Measurements from ENCODE around the gene PAPPA. TPM values are rescaled to one million over a fixed set of nuclear protein-coding genes. Genes with fewer than 3 reads are reported as not detected.

Gene PAPPA
- total RNA-seq, 1 donor from 2014 or later, result 219 TPM

DNA sequence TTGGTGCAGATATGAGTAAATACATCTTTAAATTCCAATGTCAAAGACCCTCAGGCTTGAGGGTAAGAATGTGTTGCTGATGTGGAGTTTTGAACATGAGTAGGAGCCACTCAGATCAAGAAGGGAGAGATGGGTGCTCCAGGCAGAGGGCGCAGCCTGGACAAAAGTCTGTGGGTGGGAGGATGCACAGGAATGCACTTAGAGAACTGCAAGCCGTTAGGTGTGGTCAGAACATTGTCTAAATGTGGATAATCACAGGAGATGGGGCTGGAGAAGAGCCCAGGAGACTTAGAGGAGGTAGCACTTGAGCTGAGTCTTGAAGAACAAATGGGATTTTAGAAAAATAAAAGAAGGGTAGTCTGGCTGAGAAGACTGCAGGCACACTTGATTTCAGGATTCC, 255.5 kb downstream of the PAPPA start:
- TF ChIP-seq, protein P1, sequence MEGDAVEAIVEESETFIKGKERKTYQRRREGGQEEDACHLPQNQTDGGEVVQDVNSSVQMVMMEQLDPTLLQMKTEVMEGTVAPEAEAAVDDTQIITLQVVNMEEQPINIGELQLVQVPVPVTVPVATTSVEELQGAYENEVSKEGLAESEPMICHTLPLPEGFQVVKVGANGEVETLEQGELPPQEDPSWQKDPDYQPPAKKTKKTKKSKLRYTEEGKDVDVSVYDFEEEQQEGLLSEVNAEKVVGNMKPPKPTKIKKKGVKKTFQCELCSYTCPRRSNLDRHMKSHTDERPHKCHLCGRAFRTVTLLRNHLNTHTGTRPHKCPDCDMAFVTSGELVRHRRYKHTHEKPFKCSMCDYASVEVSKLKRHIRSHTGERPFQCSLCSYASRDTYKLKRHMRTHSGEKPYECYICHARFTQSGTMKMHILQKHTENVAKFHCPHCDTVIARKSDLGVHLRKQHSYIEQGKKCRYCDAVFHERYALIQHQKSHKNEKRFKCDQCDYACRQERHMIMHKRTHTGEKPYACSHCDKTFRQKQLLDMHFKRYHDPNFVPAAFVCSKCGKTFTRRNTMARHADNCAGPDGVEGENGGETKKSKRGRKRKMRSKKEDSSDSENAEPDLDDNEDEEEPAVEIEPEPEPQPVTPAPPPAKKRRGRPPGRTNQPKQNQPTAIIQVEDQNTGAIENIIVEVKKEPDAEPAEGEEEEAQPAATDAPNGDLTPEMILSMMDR (IDR thresholded peaks at IDR 0.05), result no peak
- H3K4me3 Mint-ChIP-seq (ENCODE audit: unreplicated experiment), result no peak overlapping the region
- no peaks in the 10 kb centered on the region for H3K27me3 Mint-ChIP-seq (ENCODE audit: low read depth)
- no peak for DNase-seq (ENCODE audit: low spot score)
- no peaks in the 10 kb centered on the region for H3K36me3 Mint-ChIP-seq (ENCODE audit: low read depth)
- no peaks in the 10 kb centered on the region for H3K9me3 Mint-ChIP-seq (ENCODE audit: low read depth)
- H3K27ac Mint-ChIP-seq (ENCODE audit: unreplicated experiment), result no peak overlapping the region
- peaks cover 5% of the 10 kb centered on the region for H3K4me1 Mint-ChIP-seq (ENCODE audit: low read depth)

DNA sequence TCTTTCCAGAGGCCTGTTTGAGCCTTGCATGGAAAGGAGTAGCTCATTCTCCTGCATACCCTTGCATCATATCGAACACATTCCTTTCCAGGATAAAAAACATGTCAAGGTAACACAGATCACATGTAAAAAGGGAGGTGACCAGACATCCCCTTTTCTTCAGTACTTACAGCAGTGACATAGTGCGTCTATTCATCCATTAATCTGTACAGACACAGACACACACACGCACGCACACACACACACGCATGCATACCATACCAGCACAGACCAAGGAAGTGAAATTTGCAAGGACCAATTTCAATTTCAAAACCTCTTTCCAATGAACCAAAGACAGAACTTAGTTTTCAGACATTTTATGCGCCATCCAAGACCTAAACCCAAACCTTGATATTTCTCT, 256.0 kb downstream of the PAPPA start:
- no peak for DNase-seq (ENCODE audit: low spot score)
- H3K27me3 Mint-ChIP-seq (ENCODE audit: low read depth), result no peaks in the 10 kb centered on the region
- TF ChIP-seq, protein P1 (IDR thresholded peaks at IDR 0.05), result no peak
- H3K36me3 Mint-ChIP-seq (ENCODE audit: low read depth), result no peaks in the 10 kb centered on the region
- H3K9me3 Mint-ChIP-seq (ENCODE audit: low read depth), result no peaks in the 10 kb centered on the region
- no peak overlapping the region for H3K4me3 Mint-ChIP-seq (ENCODE audit: unreplicated experiment)
- H3K27ac Mint-ChIP-seq (ENCODE audit: unreplicated experiment), result no peak overlapping the region
- peaks cover 7% of the 10 kb centered on the region for H3K4me1 Mint-ChIP-seq (ENCODE audit: low read depth)

DNA sequence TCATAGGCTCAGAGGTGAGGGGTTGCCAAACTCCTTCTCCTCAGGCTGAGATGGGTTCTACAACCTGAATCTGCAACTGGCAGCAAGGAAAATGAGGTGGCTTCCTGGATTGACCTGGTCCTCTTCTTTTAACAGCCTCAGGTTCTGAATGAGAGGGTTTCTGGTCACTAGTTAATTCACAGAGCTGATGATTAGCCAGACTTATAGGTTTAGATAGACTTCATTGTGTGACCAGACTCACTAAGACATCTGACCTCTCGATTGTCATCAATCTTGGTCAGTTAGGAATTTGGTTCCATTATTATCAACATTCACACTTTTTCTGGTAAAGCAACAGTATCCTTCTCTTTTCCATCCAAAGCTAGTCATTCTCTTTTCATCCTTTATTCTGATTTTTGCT, 257.9 kb downstream of the PAPPA start:
- H3K36me3 Mint-ChIP-seq (ENCODE audit: low read depth), result no peaks in the 10 kb centered on the region
- no peaks in the 10 kb centered on the region for H3K27me3 Mint-ChIP-seq (ENCODE audit: low read depth)
- H3K4me3 Mint-ChIP-seq (ENCODE audit: unreplicated experiment), result no peak overlapping the region
- H3K4me1 Mint-ChIP-seq (ENCODE audit: low read depth), result peaks cover 5% of the 10 kb centered on the region
- DNase-seq (ENCODE audit: low spot score), result no peak
- no peak overlapping the region for H3K27ac Mint-ChIP-seq (ENCODE audit: unreplicated experiment)
- TF ChIP-seq, protein P1 (IDR thresholded peaks at IDR 0.05), result no peak
- no peaks in the 10 kb centered on the region for H3K9me3 Mint-ChIP-seq (ENCODE audit: low read depth)

- no peaks in the 10 kb centered on the region for H3K9me3 Mint-ChIP-seq (ENCODE audit: low read depth)
Measured at GRCh38 chr9:116414374-116414773, 260.8 kb downstream of the PAPPA start.

GRCh38 chr9:116416421-116416820, 262.8 kb downstream of the PAPPA start:
- Mint-ChIP-seq H3K27me3 (ENCODE audit: low read depth) (no peaks in the 10 kb centered on the region), H3K27ac (ENCODE audit: unreplicated experiment) (no peak overlapping the region), H3K4me1 (ENCODE audit: low read depth) (peaks cover 9% of the 10 kb centered on the region), H3K4me3 (ENCODE audit: unreplicated experiment) (no peak overlapping the region), H3K9me3 (ENCODE audit: low read depth) (no peaks in the 10 kb centered on the region), H3K36me3 (ENCODE audit: low read depth) (no peaks in the 10 kb centered on the region)
- DNase-seq (ENCODE audit: low spot score), result no peak
- TF ChIP-seq, protein P1 (IDR thresholded peaks at IDR 0.05), result no peak

More at GRCh38 chr9:116414374-116414773, 260.8 kb downstream of the PAPPA start:
- Mint-ChIP-seq H3K4me3 (ENCODE audit: unreplicated experiment) (no peak overlapping the region), H3K27ac (ENCODE audit: unreplicated experiment) (no peak overlapping the region), H3K4me1 (ENCODE audit: low read depth) (peaks cover 9% of the 10 kb centered on the region), H3K36me3 (ENCODE audit: low read depth) (no peaks in the 10 kb centered on the region), H3K27me3 (ENCODE audit: low read depth) (no peaks in the 10 kb centered on the region)
- TF ChIP-seq, protein P1 (IDR thresholded peaks at IDR 0.05), result no peak
- no peak for DNase-seq (ENCODE audit: low spot score)
